Measurements from ENCODE around the gene DEGS2.

GRCh38 chr14:100155756-100156616 lies 3.5 kb downstream of the DEGS2 start:
- TF ChIP-seq CTCF (IDR thresholded peaks at IDR 0.05) (no peak), POLR2A (IDR thresholded peaks at IDR 0.05) (no peak)

Measured in right lobe of liver (tissue), 4 donors.